ENCODE results near the gene TRIM28.
A peak's percentile ranks its signal among the peaks of the same experiment; 100 is the strongest.

The TRIM28 gene

DNA sequence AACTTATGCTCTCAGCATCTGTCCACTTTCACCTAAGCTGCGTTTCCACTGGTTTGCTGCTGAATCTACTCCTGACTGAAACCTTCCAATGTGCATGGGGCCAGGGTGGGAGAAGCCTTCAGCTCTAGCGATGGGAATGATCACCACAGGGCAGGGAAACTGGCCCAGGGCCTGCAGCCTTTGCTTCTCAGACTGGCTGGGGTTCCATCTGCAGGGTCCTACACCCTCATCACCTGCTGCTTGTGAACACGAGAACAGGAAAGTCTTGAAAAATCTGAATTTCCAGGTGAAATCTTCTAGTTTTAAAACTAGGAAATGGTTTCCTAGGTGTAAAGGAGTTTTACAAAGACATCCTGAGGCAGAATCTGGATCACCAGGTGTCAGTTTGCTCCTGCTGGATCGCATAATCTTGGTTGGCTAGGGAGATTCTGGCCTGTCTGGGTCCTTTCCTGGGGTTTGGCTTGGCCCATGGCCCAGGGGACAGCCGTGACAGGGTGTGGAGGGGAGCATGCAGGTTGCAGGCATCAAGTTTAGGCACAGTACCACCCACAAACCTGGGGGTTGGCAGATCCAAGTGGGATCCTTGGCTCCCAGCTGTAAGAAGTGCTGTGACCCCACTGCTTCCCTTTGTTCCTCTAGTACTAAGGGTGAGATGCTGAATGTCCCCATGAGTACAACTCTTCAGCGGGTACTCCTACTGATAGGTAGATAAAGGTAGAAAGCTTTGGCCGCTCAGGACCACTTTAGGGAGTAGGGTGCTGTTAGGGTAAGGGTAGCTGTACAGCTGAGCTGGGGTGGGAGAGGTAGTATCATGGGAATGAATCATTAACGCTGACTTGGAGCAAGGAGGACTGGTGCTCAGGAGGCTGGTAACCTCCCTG, 16.4 kb downstream of the TRIM28 start:
- peak overlapping the region; percentile 100 for H3K27ac ChIP-seq

DNA sequence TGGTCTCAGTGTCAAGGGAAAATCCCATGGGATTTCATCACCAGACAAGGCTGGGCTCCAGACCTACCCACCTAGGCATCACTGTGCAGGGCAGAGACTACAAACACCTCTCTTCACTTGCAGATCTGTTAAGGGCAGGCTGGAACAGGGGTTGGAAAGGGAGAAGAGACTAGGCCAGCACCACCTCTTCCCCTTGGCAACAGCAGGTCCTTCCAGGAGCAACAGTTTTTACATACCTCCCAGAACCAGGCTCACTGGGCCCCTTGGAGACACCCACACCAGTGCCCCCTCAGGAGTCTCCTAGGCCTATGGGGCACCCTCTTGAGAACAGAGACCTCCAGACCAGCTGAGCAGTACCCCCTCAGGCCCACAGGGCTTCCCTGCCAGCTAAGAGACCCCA, 17.1 kb downstream of the TRIM28 start:
- DNase-seq = no peak
- TF ChIP-seq, protein P1, sequence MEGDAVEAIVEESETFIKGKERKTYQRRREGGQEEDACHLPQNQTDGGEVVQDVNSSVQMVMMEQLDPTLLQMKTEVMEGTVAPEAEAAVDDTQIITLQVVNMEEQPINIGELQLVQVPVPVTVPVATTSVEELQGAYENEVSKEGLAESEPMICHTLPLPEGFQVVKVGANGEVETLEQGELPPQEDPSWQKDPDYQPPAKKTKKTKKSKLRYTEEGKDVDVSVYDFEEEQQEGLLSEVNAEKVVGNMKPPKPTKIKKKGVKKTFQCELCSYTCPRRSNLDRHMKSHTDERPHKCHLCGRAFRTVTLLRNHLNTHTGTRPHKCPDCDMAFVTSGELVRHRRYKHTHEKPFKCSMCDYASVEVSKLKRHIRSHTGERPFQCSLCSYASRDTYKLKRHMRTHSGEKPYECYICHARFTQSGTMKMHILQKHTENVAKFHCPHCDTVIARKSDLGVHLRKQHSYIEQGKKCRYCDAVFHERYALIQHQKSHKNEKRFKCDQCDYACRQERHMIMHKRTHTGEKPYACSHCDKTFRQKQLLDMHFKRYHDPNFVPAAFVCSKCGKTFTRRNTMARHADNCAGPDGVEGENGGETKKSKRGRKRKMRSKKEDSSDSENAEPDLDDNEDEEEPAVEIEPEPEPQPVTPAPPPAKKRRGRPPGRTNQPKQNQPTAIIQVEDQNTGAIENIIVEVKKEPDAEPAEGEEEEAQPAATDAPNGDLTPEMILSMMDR (IDR thresholded peaks at IDR 0.05; ENCODE audit: low read depth, low read length) = no peak
- Histone ChIP-seq H3K9me3 (ENCODE audit: severe bottlenecking) (no peaks in the 10 kb centered on the region), H3K4me3 (ENCODE audit: low read depth, low read length) (no peak overlapping the region), H3K27ac (no peak overlapping the region), H3K27me3 (ENCODE audit: insufficient read depth, low read depth, severe bottlenecking) (no peaks in the 10 kb centered on the region), H3K36me3 (peaks cover 16% of the 10 kb centered on the region)

More for the DNA sequence above, 16.4 kb downstream of the TRIM28 start:
- Histone ChIP-seq H3K4me3 (ENCODE audit: low read depth, low read length) (peak overlapping the region; percentile 72), H3K27me3 (ENCODE audit: insufficient read depth, low read depth, severe bottlenecking) (no peaks in the 10 kb centered on the region), H3K9me3 (ENCODE audit: severe bottlenecking) (no peaks in the 10 kb centered on the region), H3K36me3 (peaks cover 21% of the 10 kb centered on the region)
- TF ChIP-seq, protein P1 (IDR thresholded peaks at IDR 0.05; ENCODE audit: low read depth, low read length) = no peak
- DNase-seq = no peak

DNA sequence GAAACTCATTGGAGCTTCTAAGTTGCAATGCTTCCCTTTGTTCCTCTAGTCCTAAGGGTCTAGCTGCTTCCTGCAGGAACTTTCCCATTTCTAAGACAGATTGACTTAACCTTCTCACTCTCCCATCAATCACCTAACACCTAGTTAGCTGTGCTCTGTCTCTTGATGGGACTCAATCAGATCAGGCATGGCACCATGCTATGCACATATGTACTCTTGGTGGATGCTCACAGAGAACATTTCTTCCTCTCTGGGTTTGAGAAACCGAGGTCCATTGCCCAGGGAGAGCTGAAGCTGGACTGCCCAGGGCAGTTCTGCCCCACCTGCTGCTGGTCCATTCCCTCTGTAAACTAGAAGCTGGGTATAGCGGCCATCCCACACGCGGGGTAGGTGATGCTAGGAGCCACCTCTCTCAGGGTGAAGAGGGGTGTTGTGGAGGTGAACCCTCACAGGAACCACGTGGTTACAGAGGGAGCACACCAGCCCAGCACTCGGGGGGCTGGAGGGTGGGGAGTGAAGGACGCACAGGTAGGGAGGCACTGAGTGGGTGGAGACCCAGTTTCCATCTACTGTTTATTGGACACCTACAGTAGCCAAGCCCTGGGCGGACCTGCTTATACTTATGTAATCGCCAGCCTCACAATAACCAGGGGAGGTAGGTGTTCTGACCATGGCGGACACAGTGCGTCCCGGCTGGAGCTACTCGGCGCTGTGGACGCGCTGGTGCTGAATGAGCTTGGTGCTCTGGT, 17.7 kb downstream of the TRIM28 start:
- no peak overlapping the region for H3K27ac ChIP-seq

DNA sequence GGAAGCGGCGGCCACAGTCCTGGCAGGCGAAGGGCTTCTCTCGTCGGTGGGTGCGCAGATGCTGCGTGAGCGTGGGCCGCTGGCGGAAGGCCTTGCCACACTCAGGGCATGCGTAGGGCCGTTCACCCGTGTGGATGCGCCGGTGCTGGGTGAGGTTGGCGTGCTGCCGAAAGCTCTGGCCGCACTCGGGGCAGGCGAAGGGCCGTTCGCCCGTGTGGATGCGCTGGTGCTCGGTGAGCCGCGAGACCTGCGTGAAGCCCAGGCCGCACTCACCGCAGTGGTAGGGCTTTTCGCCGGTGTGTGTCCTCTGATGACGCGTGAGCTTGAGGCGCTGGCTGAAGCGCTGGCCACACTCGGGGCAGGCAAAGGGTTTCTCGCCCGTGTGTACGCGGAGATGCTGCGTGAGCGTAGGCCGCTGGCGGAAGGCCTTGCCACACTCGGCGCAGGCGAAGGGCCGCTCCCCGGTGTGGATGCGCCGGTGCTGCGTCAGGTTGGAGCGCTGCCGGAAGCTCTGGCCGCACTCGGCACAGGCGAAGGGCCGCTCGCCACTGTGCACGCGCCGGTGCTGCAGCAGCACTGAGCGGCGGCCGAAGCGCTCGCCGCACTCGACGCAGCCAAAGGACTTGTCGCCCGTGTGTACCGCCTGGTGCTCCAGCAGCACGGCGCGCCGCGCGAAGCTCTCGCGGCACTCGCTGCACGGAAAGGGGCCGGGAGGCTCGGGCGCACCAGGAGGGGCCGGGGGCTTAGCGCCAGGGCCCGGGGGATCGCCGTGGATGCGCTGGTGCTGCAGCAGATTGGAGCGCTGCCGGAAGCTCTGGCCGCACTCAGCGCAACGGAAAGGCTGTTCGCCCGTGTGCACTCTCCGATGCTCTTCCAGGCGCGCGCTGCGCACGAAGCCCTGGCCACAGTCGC, 18.5 kb downstream of the TRIM28 start:
- TF ChIP-seq, protein P1 (IDR thresholded peaks at IDR 0.05; ENCODE audit: low read depth, low read length) = no peak
- Histone ChIP-seq H3K9me3 (ENCODE audit: severe bottlenecking) (no peaks in the 10 kb centered on the region), H3K36me3 (peaks cover 9% of the 10 kb centered on the region), H3K27ac (peak overlapping the region; percentile 35), H3K4me3 (ENCODE audit: low read depth, low read length) (peak overlapping the region; percentile 43), H3K27me3 (ENCODE audit: insufficient read depth, low read depth, severe bottlenecking) (no peaks in the 10 kb centered on the region)
- DNase-seq = peak; percentile 33

More for the DNA sequence above, 17.7 kb downstream of the TRIM28 start:
- DNase-seq = no peak
- Histone ChIP-seq H3K9me3 (ENCODE audit: severe bottlenecking) (no peaks in the 10 kb centered on the region), H3K36me3 (peaks cover 10% of the 10 kb centered on the region), H3K27me3 (ENCODE audit: insufficient read depth, low read depth, severe bottlenecking) (no peaks in the 10 kb centered on the region), H3K4me3 (ENCODE audit: low read depth, low read length) (no peak overlapping the region)
- TF ChIP-seq, protein P1 (IDR thresholded peaks at IDR 0.05; ENCODE audit: low read depth, low read length) = no peak

DNA sequence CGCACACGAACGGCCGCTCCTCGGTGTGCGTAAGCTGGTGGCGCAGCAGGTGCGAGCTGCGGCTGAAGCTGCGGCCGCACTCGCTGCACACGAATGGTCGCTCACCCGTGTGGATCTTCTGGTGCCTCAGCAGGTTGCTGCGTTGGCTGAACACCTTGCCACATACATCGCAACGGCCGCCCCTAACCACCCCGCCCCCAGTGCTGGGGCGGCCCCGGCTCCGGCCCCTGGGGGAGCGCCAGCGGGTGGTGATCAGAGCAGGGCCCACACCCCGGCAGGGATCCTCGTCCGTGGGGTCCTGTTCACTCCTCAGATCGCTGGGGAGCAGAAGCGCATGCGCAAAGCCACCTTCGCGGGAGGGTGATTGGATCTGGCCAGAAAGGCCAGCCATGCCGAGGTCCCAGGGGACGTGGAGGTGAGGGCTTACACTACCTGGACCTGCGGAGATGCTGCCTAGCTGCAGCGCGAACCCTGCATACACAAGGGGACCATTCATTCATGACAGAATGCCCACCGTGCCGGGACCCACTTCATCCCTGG, 19.2 kb downstream of the TRIM28 start:
- Histone ChIP-seq H3K9me3 (ENCODE audit: severe bottlenecking) (no peaks in the 10 kb centered on the region), H3K27me3 (ENCODE audit: insufficient read depth, low read depth, severe bottlenecking) (no peaks in the 10 kb centered on the region), H3K4me3 (ENCODE audit: low read depth, low read length) (peak overlapping the region; percentile 43), H3K36me3 (peaks cover 7% of the 10 kb centered on the region), H3K27ac (peak overlapping the region; percentile 35; the same call in 1 of the 2 replicates)
- TF ChIP-seq, protein P1 (IDR thresholded peaks at IDR 0.05; ENCODE audit: low read depth, low read length) = no peak
- DNase-seq = peak; percentile 78
